Gastrocnemius medialis (tissue), 4 donors: ENCODE measurements around the gene LMAN2L. TPM values are rescaled to one million over a fixed set of nuclear protein-coding genes. Genes with fewer than 3 reads are reported as not detected.

Experiments used
- ATAC-seq, 2 donors: fragments of 150-250 bp; one replicate each; pipeline ENCODE4 v1.9.1; 2016
- DNase-seq, 2 donors: peaks; one replicate each; pipeline ENCODE4 v3.0.0-alpha.2; 2019
- H3K27ac ChIP-seq, 4 donors: fragments of 200-600 bp; sonication (generic); 1 replicate in 1 of 4; 2 replicates in 3 of 4; pipeline ENCODE4 v1.5.1; 2016 to 2018; ENCODE audit warnings: mild to moderate bottlenecking in 2 of 4, moderate library complexity in 1 of 4
- H3K27me3 ChIP-seq, 3 donors: fragments of 200-600 bp; sonication (generic) in 2 of 3; 1 replicate in 1 of 3; 2 replicates in 2 of 3; pipeline versions ENCODE4 v1.5.1 to v1.6.0; 2016 to 2019; ENCODE audit warnings: mild to moderate bottlenecking in 1 of 3, moderate library complexity in 1 of 3
- H3K36me3 ChIP-seq, 2 donors: fragments of 200-600 bp; sonication (generic) in 1 of 2; one replicate each; pipeline ENCODE4 v1.5.1; 2017 to 2018
- H3K4me1 ChIP-seq, 2 donors: fragments of 200-600 bp; sonication (generic) in 1 of 2; one replicate each; pipeline ENCODE4 v1.5.1; 2016 to 2017; ENCODE audit warnings: mild to moderate bottlenecking in 2 of 2
- H3K4me3 ChIP-seq, 4 donors: fragments of 200-600 bp; sonication (generic) in 3 of 4; 1 replicate in 1 of 4; 2 replicates in 3 of 4; pipeline ENCODE4 v1.5.1; 2016 to 2019; ENCODE audit warnings: mild to moderate bottlenecking in 2 of 4
- H3K9me3 ChIP-seq, 3 donors: fragments of 200-600 bp; sonication (generic) in 2 of 3; 1 replicate in 1 of 3; 2 replicates in 2 of 3; pipeline ENCODE4 v1.5.1; 2016 to 2019
- POLR2A ChIP-seq, 2 donors: fragments of 450-650 bp; IDR thresholded peaks; one replicate each; pipeline ENCODE4 v1.6.1; 2017; ENCODE audit warnings: antibody characterized with exemption in 2 of 2, mild to moderate bottlenecking in 2 of 2, moderate library complexity in 2 of 2
- in situ Hi-C, 4 donors: fragments of 200-750 bp; cut with MboI; loops; one replicate each; pipeline versions ENCODE4 v1.15.0 to v1.8.0; 2017; ENCODE audit warnings: low sequenced_read_pairs in 4 of 4
- intact Hi-C: fragments of 100-400 bp; cut with DNase I; formaldehyde crosslinking; loops from one replicate; pipeline ENCODE4 v1.15.1; 2023; ENCODE audit warnings: low total_unique reads
- total RNA-seq, 4 donors: library from RNA; depleted of rRNA; stranded (reverse); fragments of >200 nt; gene quantifications; one replicate each; pipeline versions ENCODE4 v1.1.0 to v1.2.3, GENCODE V29; 2016
- TF ChIP-seq, protein P1 (sequence below), 5 experiments: fragments of 450-650 bp in 3 of 5; fragments of 200-600 bp in 2 of 5; sonication (generic) in 2 of 5; IDR thresholded peaks in 4 of 5; conservative IDR thresholded peaks in 1 of 5; 1 replicate in 4 of 5; 2 replicates in 1 of 5; pipeline ENCODE4 v1.5.1; 2016 to 2019; ENCODE audit warnings: antibody characterized with exemption in 5 of 5, mild to moderate bottlenecking in 3 of 5, moderate library complexity in 3 of 5

LMAN2L gene
- total RNA-seq, 4 donors from 2014 or later, result 8.8 to 17.3 (median 16.4) TPM

- no peaks in the 10 kb centered on the region for H3K9me3 ChIP-seq
- ATAC-seq (no peak), DNase-seq (no peak)
- no peaks in the 10 kb centered on the region for H3K36me3 ChIP-seq
- H3K27ac ChIP-seq, result no peak overlapping the region
- no peaks in the 10 kb centered on the region for H3K27me3 ChIP-seq
- no peak overlapping the region for H3K4me3 ChIP-seq
- intact Hi-C loops, result no loop called here
- no peaks in the 10 kb centered on the region for H3K4me1 ChIP-seq
- TF ChIP-seq, protein P1, sequence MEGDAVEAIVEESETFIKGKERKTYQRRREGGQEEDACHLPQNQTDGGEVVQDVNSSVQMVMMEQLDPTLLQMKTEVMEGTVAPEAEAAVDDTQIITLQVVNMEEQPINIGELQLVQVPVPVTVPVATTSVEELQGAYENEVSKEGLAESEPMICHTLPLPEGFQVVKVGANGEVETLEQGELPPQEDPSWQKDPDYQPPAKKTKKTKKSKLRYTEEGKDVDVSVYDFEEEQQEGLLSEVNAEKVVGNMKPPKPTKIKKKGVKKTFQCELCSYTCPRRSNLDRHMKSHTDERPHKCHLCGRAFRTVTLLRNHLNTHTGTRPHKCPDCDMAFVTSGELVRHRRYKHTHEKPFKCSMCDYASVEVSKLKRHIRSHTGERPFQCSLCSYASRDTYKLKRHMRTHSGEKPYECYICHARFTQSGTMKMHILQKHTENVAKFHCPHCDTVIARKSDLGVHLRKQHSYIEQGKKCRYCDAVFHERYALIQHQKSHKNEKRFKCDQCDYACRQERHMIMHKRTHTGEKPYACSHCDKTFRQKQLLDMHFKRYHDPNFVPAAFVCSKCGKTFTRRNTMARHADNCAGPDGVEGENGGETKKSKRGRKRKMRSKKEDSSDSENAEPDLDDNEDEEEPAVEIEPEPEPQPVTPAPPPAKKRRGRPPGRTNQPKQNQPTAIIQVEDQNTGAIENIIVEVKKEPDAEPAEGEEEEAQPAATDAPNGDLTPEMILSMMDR (IDR thresholded peaks at IDR 0.05 in 4 of 5, conservative IDR thresholded peaks at IDR 0.05 in 1 of 5), result no peak
- no peak for TF ChIP-seq POLR2A (IDR thresholded peaks at IDR 0.05)
- in situ Hi-C loops, result no loop called here
Measured at GRCh38 chr2:96695602-96696001, 44.3 kb downstream of the LMAN2L start.

- ATAC-seq (peak in 1 of 2 donors; percentile 8), DNase-seq (no peak)
- Histone ChIP-seq H3K4me1 (no peaks in the 10 kb centered on the region), H3K27me3 (no peaks in the 10 kb centered on the region), H3K36me3 (no peaks in the 10 kb centered on the region), H3K4me3 (no peak overlapping the region), H3K27ac (no peak overlapping the region), H3K9me3 (no peaks in the 10 kb centered on the region)
- in situ Hi-C loops, result no loop called here
- no peak for TF ChIP-seq POLR2A (IDR thresholded peaks at IDR 0.05)
- TF ChIP-seq, protein P1 (IDR thresholded peaks at IDR 0.05 in 4 of 5, conservative IDR thresholded peaks at IDR 0.05 in 1 of 5), result no peak
- intact Hi-C loops, result no loop called here
Measured at GRCh38 chr2:96694816-96695455, 44.9 kb downstream of the LMAN2L start.

- H3K4me1 ChIP-seq, result no peaks in the 10 kb centered on the region
- TF ChIP-seq, protein P1 (IDR thresholded peaks at IDR 0.05 in 4 of 5, conservative IDR thresholded peaks at IDR 0.05 in 1 of 5), result no peak
- TF ChIP-seq POLR2A (IDR thresholded peaks at IDR 0.05), result no peak
- in situ Hi-C loops (no loop called here), intact Hi-C loops (no loop called here)
- no peak overlapping the region for H3K27ac ChIP-seq
- ATAC-seq, result no peak
- DNase-seq, result no peak
- no peaks in the 10 kb centered on the region for H3K36me3 ChIP-seq
- no peaks in the 10 kb centered on the region for H3K27me3 ChIP-seq
- H3K4me3 ChIP-seq, result no peak overlapping the region
- no peaks in the 10 kb centered on the region for H3K9me3 ChIP-seq
Measured at GRCh38 chr2:96694279-96694678, 45.6 kb downstream of the LMAN2L start.

- DNase-seq, result no peak
- in situ Hi-C loops, result no loop called here
Measured at GRCh38 chr2:96693286-96694200, 46.3 kb downstream of the LMAN2L start.

More at GRCh38 chr2:96693286-96694200, 46.3 kb downstream of the LMAN2L start:
- Histone ChIP-seq H3K9me3 (no peaks in the 10 kb centered on the region), H3K4me3 (no peak overlapping the region), H3K4me1 (no peaks in the 10 kb centered on the region), H3K36me3 (no peaks in the 10 kb centered on the region), H3K27ac (no peak overlapping the region), H3K27me3 (no peaks in the 10 kb centered on the region)
- no peak for ATAC-seq
- intact Hi-C loops, result no loop called here
- TF ChIP-seq POLR2A (IDR thresholded peaks at IDR 0.05), result no peak
- TF ChIP-seq, protein P1 (IDR thresholded peaks at IDR 0.05 in 4 of 5, conservative IDR thresholded peaks at IDR 0.05 in 1 of 5), result no peak
